DMS 273 (cell line): Measurements from ENCODE around the gene TXNRD2.

ENCODE experiments used
- DNase-seq: peaks from one replicate; lab custom pipeline; 2025; ENCODE audit not compliant: unreplicated experiment; lab: John Stamatoyannopoulos, UW

The TXNRD2 gene

GRCh38 chr22:19828035-19828401 lies 113.6 kb downstream of the TXNRD2 start:
- DNase-seq: no peak

- no peak for DNase-seq
Observed at GRCh38 chr22:19827341-19828034, 114.1 kb downstream of the TXNRD2 start.

- no peak for DNase-seq
Observed at GRCh38 chr22:19826619-19826950, 115.0 kb downstream of the TXNRD2 start.

- no peak for DNase-seq
Observed at GRCh38 chr22:19825904-19826618, 115.6 kb downstream of the TXNRD2 start.
